GM19438 (cell line): ENCODE data around the gene UPK1A.
"Not testable (repeated sequence)": the region's sequence is repeated elsewhere in the genome, so short reads cannot be mapped to it uniquely, and the experiment has no call there.

Experiments
- ATAC-seq: cut with Tn5 transposase; IDR thresholded peaks from one replicate; pipeline ENCODE4 v1.9.1; 2021; ENCODE audit warnings: low read depth; ENCODE audit not compliant: unreplicated experiment

UPK1A gene

GRCh38 chr19:35715981-35716800, 49.9 kb downstream of the UPK1A start:
- no peak for ATAC-seq

- ATAC-seq = peak; percentile 58
Observed at GRCh38 chr19:35716801-35717664, 50.7 kb downstream of the UPK1A start.

- no peak for ATAC-seq
Observed at GRCh38 chr19:35717665-35718344, 51.5 kb downstream of the UPK1A start, which contains the start of gene KMT2B. Gene KMT2B (plus strand): TSS chr19:35718003. CDS start chr19:35718019, 16 bp downstream.

GRCh38 chr19:35718345-35719041, 52.2 kb downstream of the UPK1A start:
- no peak for ATAC-seq

- no peak for ATAC-seq
Observed at GRCh38 chr19:35719402-35720162, 53.3 kb downstream of the UPK1A start.

GRCh38 chr19:35720163-35720524, 53.8 kb downstream of the UPK1A start:
- no peak for ATAC-seq

- ATAC-seq = no peak
Observed at GRCh38 chr19:35720648-35721047, 54.3 kb downstream of the UPK1A start.

GRCh38 chr19:35721374-35721773, 55.1 kb downstream of the UPK1A start:
- no peak for ATAC-seq

- ATAC-seq = no peak
Observed at GRCh38 chr19:35722461-35722860, 56.1 kb downstream of the UPK1A start.

GRCh38 chr19:35722897-35723296, 56.6 kb downstream of the UPK1A start:
- no peak for ATAC-seq

GRCh38 chr19:35723671-35724070, 57.4 kb downstream of the UPK1A start:
- ATAC-seq = no peak

GRCh38 chr19:35724132-35724531, 57.8 kb downstream of the UPK1A start:
- not testable (repeated sequence) for ATAC-seq

GRCh38 chr19:35724560-35724959, 58.2 kb downstream of the UPK1A start:
- ATAC-seq = no peak

- ATAC-seq = no peak
Observed at GRCh38 chr19:35725216-35725861, 59.0 kb downstream of the UPK1A start.

- ATAC-seq = no peak
Observed at GRCh38 chr19:35727053-35727955, 61.0 kb downstream of the UPK1A start.
